Measurements from ENCODE around the gene CD63. TPM values are rescaled to one million over a fixed set of nuclear protein-coding genes. Genes with fewer than 3 reads are reported as not detected.
A peak's percentile ranks its signal among the peaks of the same experiment; 100 is the strongest.

Gene CD63
- total RNA-seq, 4 donors from 2014 or later = 500 to 856 (median 792) TPM

DNA sequence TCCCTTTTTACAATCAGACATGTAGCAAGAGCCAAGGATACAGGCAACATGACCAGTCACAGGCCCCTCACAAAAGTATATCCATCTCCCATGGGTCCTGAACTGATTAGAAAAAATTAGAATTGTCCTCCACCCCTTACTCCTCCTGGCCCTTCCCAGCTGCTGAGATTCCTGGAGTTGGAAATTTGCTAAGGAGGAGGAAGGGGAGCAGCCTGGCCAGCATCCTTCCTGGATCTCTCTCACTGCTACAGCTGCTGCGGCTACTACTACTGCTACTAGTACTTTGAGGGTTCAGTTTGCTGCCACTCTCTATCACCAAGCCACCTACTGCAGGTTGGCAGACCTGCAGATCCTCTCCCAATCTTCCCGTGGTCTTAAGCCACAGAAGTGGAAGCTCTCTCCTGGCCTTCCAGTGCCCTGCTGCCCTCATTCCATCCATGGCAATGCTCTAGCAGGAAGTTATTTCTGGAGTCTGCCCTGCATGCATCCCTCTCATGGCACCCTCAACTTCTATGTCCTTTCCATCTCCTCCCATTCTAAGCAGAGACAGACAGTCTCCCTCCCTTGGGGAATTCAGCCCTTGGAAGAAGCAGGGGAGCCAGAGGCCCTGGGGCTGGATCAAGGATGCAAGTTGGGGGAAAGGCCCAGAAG, 22.1 kb downstream of the CD63 start:
- H3K27ac ChIP-seq = peak overlapping the region; percentile 86 to 97 (median 96)
- H3K4me3 ChIP-seq = peak overlapping the region; percentile 83 to 85
- ATAC-seq = no peak
- H3K4me1 ChIP-seq = peaks cover 0 to 93% (median 9%) of the 10 kb centered on the region in 3 donors
- peaks cover 0 to 8% of the 10 kb centered on the region in 2 donors for H3K36me3 ChIP-seq
- TF ChIP-seq EP300 (IDR thresholded peaks at IDR 0.05) (no peak), POLR2A (IDR thresholded peaks at IDR 0.05) (no peak), POLR2AphosphoS5 (IDR thresholded peaks at IDR 0.05) (no peak)
- TF ChIP-seq, protein P1, sequence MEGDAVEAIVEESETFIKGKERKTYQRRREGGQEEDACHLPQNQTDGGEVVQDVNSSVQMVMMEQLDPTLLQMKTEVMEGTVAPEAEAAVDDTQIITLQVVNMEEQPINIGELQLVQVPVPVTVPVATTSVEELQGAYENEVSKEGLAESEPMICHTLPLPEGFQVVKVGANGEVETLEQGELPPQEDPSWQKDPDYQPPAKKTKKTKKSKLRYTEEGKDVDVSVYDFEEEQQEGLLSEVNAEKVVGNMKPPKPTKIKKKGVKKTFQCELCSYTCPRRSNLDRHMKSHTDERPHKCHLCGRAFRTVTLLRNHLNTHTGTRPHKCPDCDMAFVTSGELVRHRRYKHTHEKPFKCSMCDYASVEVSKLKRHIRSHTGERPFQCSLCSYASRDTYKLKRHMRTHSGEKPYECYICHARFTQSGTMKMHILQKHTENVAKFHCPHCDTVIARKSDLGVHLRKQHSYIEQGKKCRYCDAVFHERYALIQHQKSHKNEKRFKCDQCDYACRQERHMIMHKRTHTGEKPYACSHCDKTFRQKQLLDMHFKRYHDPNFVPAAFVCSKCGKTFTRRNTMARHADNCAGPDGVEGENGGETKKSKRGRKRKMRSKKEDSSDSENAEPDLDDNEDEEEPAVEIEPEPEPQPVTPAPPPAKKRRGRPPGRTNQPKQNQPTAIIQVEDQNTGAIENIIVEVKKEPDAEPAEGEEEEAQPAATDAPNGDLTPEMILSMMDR (IDR thresholded peaks at IDR 0.05) = no peak
- WGBS, 2 donors (ENCODE audit: low coverage in 1 of 2) = 20% methylated on average over 2 of the region's 2 CpGs; no CpG with 5 or more reads in 1 of the 2 donors
- no peaks in the 10 kb centered on the region for H3K27me3 ChIP-seq
- no peaks in the 10 kb centered on the region for H3K9me3 ChIP-seq

DNA sequence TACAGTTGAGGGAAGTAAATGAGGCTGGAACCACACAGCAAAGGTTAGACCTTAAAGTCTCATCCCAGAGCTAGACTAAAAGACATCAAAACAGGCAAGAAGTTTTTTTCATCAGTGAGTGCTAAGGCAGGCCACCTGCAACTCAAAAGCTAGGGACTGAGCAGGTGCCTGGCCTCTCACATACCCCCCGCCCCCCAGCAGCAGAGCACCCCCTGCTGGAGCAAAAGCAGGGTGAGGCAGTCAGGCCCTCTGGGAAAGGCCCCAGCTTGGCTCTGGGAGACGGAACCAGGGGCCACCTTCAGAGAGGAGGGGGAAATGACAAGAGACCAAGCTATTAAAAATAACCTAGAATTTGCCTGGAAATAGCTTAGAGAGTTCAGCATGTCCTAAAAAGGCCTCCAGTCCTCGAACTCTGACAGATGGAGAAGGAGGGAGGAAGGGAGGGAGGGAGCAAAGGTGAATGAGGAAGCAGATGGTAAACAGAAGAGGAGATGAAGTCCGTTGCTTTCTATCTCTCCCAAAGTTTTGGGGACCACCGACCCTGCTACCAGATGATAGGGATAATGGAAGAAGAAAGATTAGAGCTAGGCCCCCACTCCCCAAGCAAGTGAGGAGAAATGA, 22.9 kb downstream of the CD63 start:
- Histone ChIP-seq H3K27ac (peak overlapping the region; percentile 86 to 97 (median 96)), H3K9me3 (no peaks in the 10 kb centered on the region), H3K27me3 (no peaks in the 10 kb centered on the region), H3K4me1 (peaks cover 0 to 93% (median 9%) of the 10 kb centered on the region in 3 donors), H3K4me3 (peak overlapping the region; percentile 83 to 85), H3K36me3 (peaks cover 0 to 12% of the 10 kb centered on the region in 2 donors)
- 7 to 15% methylated on average over 3 to 5 of the region's 5 CpGs for WGBS, 2 donors (ENCODE audit: low coverage in 1 of 2)
- TF ChIP-seq POLR2AphosphoS5 (IDR thresholded peaks at IDR 0.05) (peak; percentile 21), EP300 (IDR thresholded peaks at IDR 0.05) (no peak), POLR2A (IDR thresholded peaks at IDR 0.05) (no peak)
- TF ChIP-seq, protein P1 (IDR thresholded peaks at IDR 0.05) = peak in 3 of 4 experiments; percentile 61 to 77 (median 73)
- no peak for ATAC-seq

DNA sequence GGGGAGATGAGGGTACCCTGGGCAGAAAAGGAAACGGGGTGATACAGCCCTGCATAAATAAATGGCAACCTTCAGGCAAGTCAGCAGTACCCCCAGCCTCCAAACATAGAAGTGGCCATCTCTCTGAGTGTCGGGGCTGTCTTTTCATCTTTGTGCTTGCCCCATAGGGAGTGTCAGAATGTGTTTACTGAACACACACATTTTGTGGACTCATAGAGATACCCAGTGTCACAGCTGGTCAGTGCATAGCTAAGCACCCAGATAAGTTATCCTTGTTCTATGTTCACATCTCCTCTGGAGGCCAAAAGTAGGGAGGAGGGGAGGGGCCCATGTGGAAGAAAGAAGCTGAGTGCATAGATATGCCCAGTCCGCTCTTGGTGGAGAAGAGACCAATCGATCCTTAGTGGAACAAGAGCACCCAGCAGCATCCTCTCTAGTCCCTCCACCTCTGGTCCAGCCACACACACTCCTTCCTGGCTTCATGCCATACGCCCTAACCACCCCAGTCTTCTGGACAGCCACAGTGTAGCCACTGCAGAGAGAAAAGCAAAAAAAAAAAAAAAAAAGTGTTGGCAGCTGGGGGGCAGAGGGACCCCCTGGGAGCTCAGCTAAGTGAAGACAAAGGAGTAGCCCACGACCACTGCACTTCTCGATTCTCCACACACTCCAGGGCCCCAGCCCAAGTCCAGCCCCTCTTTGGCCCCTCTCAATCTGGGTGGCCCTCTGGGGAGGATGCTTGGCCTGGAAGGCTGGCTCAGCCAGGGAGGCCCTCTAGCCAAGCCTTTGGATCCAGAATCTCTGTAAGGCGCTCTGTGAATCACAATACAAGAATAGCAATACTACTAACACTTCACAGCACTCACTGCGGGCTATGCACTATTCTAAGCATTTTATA, 23.7 kb downstream of the CD63 start:
- peaks cover 0 to 93% (median 12%) of the 10 kb centered on the region in 3 donors for H3K4me1 ChIP-seq
- ATAC-seq = no peak
- no peaks in the 10 kb centered on the region for H3K9me3 ChIP-seq
- WGBS, 2 donors (ENCODE audit: low coverage in 1 of 2) = 32 to 33% methylated on average over 3 to 6 of the region's 9 CpGs
- H3K36me3 ChIP-seq = peaks cover 0 to 20% of the 10 kb centered on the region in 2 donors
- H3K4me3 ChIP-seq = peak overlapping the region; percentile 83 to 85
- H3K27me3 ChIP-seq = no peaks in the 10 kb centered on the region
- H3K27ac ChIP-seq = peak overlapping the region; percentile 86 to 97 (median 96)
- TF ChIP-seq EP300 (IDR thresholded peaks at IDR 0.05) = no peak
- TF ChIP-seq, protein P1 (IDR thresholded peaks at IDR 0.05) = no peak
- no peak for TF ChIP-seq POLR2AphosphoS5 (IDR thresholded peaks at IDR 0.05)
- TF ChIP-seq POLR2A (IDR thresholded peaks at IDR 0.05) = no peak

DNA sequence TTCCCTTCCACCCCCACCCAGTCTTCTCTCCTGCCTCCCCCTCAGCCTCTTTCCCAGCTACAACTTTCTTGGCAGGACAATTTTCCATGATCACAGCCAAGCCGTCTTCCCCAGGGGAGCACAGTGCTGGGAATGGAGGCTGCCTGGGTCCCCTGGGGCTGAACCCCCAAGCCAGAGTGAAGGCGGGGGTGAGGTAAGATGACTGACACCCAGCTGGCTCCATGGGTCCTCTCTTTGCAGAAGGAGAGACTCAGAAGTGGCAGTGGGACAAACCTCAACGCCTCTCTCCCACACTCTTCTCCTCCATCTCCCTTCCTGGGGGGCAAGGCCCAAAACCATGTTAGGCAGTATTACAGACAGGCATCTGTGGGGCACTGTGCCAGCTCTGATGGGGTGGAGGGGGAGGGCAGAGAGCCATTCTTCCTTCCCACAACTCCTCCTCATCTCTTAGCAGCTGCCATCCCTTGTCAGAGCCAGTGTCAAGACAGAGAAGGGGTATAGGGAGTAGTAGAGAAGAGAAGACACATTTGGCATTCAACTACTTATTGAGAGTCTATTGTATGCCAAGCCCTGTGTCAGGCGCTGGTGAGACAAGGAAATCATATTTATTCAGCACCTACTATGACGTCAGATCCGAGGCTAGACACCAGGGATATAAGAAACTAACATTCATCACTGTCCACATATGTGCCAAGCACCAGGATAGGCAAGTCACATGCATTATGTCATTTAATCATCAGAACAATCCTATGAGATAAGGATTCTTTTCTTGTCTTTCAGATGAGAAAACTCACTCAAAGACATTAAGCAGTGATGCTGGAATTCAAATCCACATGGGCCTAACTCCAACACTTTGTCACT, 24.7 kb downstream of the CD63 start:
- Histone ChIP-seq H3K4me3 (peak overlapping the region; percentile 83 to 85), H3K4me1 (peaks cover 0 to 93% (median 8%) of the 10 kb centered on the region in 3 donors), H3K27ac (peak overlapping the region; percentile 86 to 97 (median 96)), H3K36me3 (peaks cover 0 to 30% of the 10 kb centered on the region in 2 donors), H3K9me3 (no peaks in the 10 kb centered on the region), H3K27me3 (no peaks in the 10 kb centered on the region)
- TF ChIP-seq POLR2A (IDR thresholded peaks at IDR 0.05) (no peak), EP300 (IDR thresholded peaks at IDR 0.05) (no peak), POLR2AphosphoS5 (IDR thresholded peaks at IDR 0.05) (no peak)
- TF ChIP-seq, protein P1 (IDR thresholded peaks at IDR 0.05) = no peak
- no peak for ATAC-seq
- WGBS, 2 donors (ENCODE audit: low coverage in 1 of 2) = 28 to 37% methylated on average over 4 to 5 of the region's 6 CpGs
